ENCODE data around the gene USP2.
A peak's percentile ranks its signal among the peaks of the same experiment; 100 is the strongest.

Gene USP2

DNA sequence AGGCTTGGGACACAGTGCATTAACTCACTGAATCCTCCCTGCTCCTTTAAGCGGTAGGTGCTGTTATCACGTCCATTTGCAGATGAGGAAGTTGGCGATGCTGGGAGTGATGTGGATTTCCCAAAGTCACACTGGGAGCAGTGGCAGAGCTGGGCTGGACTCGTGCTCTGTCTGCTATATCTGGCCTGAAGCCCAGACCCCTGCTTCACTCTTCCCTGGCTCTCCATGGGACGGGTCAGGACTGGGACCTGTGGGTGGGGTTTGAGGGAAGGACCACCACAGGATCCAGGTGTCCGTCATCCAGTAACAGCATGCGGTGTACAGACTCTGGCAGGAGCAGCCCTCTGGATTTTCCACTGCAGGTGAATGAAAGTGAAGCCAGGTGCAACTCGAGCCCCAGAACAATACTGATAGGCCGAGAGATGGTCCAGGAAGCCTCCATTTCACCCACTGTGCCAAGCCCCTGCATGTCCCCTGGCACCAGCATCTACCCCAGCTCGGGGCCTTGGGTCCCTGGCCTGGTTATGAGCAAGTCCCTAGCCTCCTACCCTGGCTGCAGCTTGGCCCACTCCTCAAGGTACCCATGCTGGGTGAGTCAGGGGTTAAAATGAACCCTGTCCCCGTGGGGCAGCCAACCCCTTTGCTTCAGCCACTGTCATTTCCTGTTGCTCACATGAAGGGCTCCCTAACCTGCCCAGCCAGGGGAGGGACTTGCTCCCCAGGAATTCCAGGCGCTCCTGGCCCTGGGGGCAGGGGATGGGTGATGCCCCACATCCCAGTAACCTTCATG, 4.2 kb downstream of the USP2 start:
- H3K27ac Mint-ChIP-seq: no peak overlapping the region
- H3K27me3 Mint-ChIP-seq: peaks cover 41% of the 10 kb centered on the region
- H3K36me3 Mint-ChIP-seq: no peaks in the 10 kb centered on the region
- DNase-seq: no peak
- no peaks in the 10 kb centered on the region for H3K9me3 Mint-ChIP-seq
- no peak overlapping the region for H3K4me3 Mint-ChIP-seq
- CTCF ChIA-PET: interaction anchor here (1.4 to 17.7 kb wide), 5 partner anchors 9 to 39 kb away, joined by 4 to 184 read pairs (median 5); no protein-coding TSS in a partner anchor
- H3K4me1 Mint-ChIP-seq: peaks cover 17% of the 10 kb centered on the region

- Mint-ChIP-seq H3K9me3 (no peaks in the 10 kb centered on the region), H3K27ac (no peak overlapping the region)
- CTCF ChIA-PET: interaction anchor here (1.2 to 17.7 kb wide), 8 partner anchors 8 to 38 kb away, joined by 3 to 184 read pairs (median 4); no protein-coding TSS in a partner anchor
Measured at GRCh38 chr11:119376197-119376847, 5.2 kb downstream of the USP2 start.

GRCh38 chr11:119375337-119376196, 5.9 kb downstream of the USP2 start:
- Mint-ChIP-seq H3K36me3 (no peaks in the 10 kb centered on the region), H3K9me3 (no peaks in the 10 kb centered on the region), H3K4me1 (peaks cover 10% of the 10 kb centered on the region), H3K27me3 (peaks cover 36% of the 10 kb centered on the region), H3K4me3 (no peak overlapping the region), H3K27ac (no peak overlapping the region)
- CTCF ChIA-PET: interaction anchor here (0.7 to 17.7 kb wide), 14 partner anchors 8 to 99 kb away, joined by 3 to 184 read pairs (median 4); no protein-coding TSS in a partner anchor
- no peak for DNase-seq

More at GRCh38 chr11:119376197-119376847, 5.2 kb downstream of the USP2 start:
- DNase-seq: no peak
- peaks cover 36% of the 10 kb centered on the region for H3K27me3 Mint-ChIP-seq
- peaks cover 17% of the 10 kb centered on the region for H3K4me1 Mint-ChIP-seq
- no peaks in the 10 kb centered on the region for H3K36me3 Mint-ChIP-seq
- H3K4me3 Mint-ChIP-seq: no peak overlapping the region

DNA sequence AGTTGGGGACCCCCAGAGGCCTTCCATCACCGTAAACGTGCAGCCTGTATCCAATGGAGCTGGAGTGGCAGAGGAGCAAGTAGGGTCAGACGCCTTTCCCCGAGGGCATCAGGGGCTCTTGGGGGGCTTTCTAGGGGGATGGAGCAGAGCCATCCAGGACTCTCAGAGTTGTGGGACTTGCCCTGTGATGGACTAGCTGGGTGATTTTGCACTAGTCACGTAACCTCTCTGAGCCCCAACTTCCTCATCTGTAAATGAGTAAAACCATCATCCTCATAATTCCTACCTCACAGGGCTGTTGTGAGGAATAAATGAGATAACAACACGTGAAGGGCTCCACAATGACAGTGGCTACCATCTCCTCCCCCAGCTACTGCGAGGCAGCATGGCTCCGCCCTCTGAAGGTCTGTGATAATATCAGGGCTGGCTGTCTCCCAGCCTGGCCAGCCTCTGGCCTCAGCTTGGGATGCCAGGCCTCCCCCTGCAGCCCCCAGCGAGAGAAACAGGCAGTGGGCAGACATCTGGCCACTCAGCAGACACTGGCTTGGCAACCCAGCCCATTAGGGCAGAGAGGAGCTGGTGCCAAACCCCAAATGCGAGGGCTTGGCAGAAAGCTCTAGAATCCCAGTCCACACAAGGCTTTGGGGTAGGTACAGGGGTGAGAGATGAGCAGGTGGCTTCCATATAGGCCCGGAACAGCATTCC, 6.7 kb downstream of the USP2 start:
- no peak overlapping the region for H3K27ac Mint-ChIP-seq
- CTCF ChIA-PET: interaction anchor here (1.2 to 17.7 kb wide), 9 partner anchors 9 to 96 kb away, joined by 3 to 184 read pairs (median 6); no protein-coding TSS in a partner anchor
- H3K27me3 Mint-ChIP-seq: peaks cover 37% of the 10 kb centered on the region
- H3K9me3 Mint-ChIP-seq: no peaks in the 10 kb centered on the region
- no peak for DNase-seq
- H3K4me1 Mint-ChIP-seq: peaks cover 9% of the 10 kb centered on the region
- no peaks in the 10 kb centered on the region for H3K36me3 Mint-ChIP-seq
- H3K4me3 Mint-ChIP-seq: no peak overlapping the region

DNA sequence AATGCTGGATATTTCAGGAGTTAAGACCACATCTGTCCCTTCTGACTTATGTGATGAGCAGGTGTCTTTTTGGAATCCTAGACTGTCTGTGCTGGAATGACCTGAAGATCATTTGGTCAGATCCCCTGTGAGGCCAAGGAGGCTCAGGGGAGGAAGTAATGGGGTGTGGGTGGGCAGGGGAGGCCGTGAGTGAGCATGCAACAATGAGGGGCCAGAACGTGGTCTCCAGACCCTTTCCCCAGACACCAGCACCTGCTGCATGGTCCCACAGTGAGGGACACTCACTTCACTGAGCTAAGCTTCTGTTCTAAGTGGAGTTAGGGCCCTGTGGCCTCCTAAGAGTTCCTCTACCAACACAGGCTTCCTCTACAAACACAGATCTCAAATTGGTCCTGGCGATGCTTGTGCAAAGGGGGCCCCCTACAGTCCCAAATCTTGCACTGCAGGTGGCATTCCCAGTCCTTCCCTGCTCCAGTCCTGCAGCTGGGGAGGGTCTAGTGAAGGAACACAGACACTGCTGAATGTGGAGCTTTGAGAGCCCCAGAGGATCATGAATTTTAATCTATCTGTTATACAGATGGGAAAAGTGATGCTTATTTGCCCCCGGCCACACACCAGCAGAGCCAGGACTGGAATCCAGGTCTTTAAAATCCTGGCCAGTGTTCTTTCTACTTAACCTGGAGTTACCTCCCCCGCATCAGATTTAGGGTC, 7.4 kb downstream of the USP2 start:
- H3K9me3 Mint-ChIP-seq: no peaks in the 10 kb centered on the region
- peaks cover 37% of the 10 kb centered on the region for H3K27me3 Mint-ChIP-seq
- no peaks in the 10 kb centered on the region for H3K36me3 Mint-ChIP-seq
- CTCF ChIA-PET: interaction anchor here (1.2 to 17.7 kb wide), 10 partner anchors 9 to 97 kb away, joined by 3 to 184 read pairs (median 7); no protein-coding TSS in a partner anchor
- no peak overlapping the region for H3K4me3 Mint-ChIP-seq
- peak; percentile 63 for DNase-seq
- H3K4me1 Mint-ChIP-seq: peaks cover 9% of the 10 kb centered on the region
- no peak overlapping the region for H3K27ac Mint-ChIP-seq

DNA sequence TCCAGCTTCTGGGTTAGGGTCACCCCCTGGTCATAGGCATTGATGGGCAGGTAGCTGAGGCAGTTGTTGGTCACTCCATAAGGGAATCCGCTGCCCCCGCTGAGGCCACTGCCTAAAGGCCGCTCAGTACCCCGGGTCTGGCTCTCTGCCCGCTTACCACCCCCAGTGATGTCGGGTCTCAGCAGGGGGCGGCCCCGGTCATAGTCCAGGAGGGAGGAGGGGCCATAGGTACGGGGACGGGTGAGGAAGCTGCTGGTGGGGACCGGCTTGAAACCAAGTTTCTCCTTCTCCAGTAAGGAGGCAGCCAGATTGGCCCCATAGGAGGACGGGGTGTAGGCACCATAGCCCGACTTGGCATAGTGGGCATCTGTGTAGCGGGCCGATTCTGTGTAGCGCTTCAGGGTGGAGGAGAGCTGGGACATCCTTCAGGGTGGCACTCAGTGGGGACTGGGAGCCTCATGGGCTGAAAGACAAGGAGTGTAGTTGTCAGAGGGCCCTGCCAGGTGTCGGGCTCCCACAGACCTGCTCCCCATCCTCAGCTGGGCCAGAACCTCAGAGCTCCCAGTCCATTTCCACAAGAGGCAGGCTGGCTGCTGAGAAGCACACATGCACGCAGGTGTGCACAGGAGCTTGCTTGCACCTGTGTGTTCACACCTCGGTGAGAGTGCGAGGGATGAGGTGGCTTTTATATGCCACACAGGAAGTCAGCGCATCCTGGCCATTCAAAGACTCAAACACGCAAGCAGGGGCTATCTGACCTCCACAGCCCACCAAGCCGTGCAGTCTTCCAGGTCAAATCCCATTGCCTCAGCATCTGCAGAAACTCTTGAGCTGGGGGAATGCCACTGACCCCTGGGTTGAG, 8.2 kb downstream of the USP2 start:
- no peaks in the 10 kb centered on the region for H3K36me3 Mint-ChIP-seq
- no peak overlapping the region for H3K27ac Mint-ChIP-seq
- peaks cover 9% of the 10 kb centered on the region for H3K4me1 Mint-ChIP-seq
- CTCF ChIA-PET: interaction anchor here (0.6 to 17.7 kb wide), 10 partner anchors 9 to 995 kb away, joined by 3 to 184 read pairs (median 7); no protein-coding TSS in a partner anchor
- no peak overlapping the region for H3K4me3 Mint-ChIP-seq
- peaks cover 37% of the 10 kb centered on the region for H3K27me3 Mint-ChIP-seq
- H3K9me3 Mint-ChIP-seq: no peaks in the 10 kb centered on the region
- no peak for DNase-seq

GRCh38 chr11:119372260-119373058, 9.0 kb downstream of the USP2 start:
- peaks cover 9% of the 10 kb centered on the region for H3K4me1 Mint-ChIP-seq
- no peak for DNase-seq
- H3K27ac Mint-ChIP-seq: no peak overlapping the region
- no peaks in the 10 kb centered on the region for H3K9me3 Mint-ChIP-seq
- H3K27me3 Mint-ChIP-seq: peaks cover 43% of the 10 kb centered on the region
- H3K36me3 Mint-ChIP-seq: no peaks in the 10 kb centered on the region
- no peak overlapping the region for H3K4me3 Mint-ChIP-seq
- CTCF ChIA-PET: interaction anchor here (1.0 to 17.7 kb wide), 8 partner anchors 8 to 102 kb away, joined by 3 to 184 read pairs (median 8); no protein-coding TSS in a partner anchor

GRCh38 chr11:119371778-119372182, 9.7 kb downstream of the USP2 start:
- Mint-ChIP-seq H3K4me1 (peaks cover 9% of the 10 kb centered on the region), H3K27ac (no peak overlapping the region), H3K4me3 (no peak overlapping the region), H3K9me3 (no peaks in the 10 kb centered on the region), H3K36me3 (no peaks in the 10 kb centered on the region), H3K27me3 (peaks cover 50% of the 10 kb centered on the region)
- CTCF ChIA-PET: interaction anchor here (1.5 to 17.7 kb wide), 3 partner anchors 10 to 15 kb away, joined by 6 to 184 read pairs (median 8); partner anchors contain the start of gene USP2
- no peak for DNase-seq

DNA sequence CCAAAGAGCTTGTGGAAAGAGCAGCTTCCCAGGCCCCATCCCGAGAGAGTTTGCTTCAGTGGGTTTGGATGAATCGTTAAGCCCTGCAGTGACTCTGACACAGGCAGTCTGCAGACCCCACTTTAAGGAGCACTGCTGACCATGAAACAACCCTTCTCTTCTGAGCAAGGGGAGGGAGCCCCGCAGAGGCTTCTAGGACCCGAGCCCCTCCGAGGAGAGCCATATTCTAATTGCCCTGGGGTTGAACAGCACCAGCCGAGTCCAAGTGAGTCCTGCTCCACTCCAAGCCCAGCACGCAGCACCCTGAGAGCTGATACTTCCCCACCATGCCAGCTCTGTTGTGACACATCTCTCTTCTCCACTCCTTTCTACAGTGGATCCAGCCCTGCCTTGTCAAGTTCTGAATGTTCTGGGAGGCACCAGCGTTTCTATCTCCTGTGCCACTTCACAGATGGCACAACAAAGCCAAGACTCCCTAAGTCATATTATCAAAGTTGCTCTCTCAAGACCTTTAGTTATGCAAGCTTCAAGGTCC, 10.4 kb downstream of the USP2 start:
- peaks cover 9% of the 10 kb centered on the region for H3K4me1 Mint-ChIP-seq
- H3K4me3 Mint-ChIP-seq: no peak overlapping the region
- no peak for DNase-seq
- no peaks in the 10 kb centered on the region for H3K9me3 Mint-ChIP-seq
- peaks cover 51% of the 10 kb centered on the region for H3K27me3 Mint-ChIP-seq
- H3K36me3 Mint-ChIP-seq: no peaks in the 10 kb centered on the region
- no peak overlapping the region for H3K27ac Mint-ChIP-seq
- CTCF ChIA-PET: interaction anchor here (0.5 to 17.7 kb wide), 5 partner anchors 9 to 173 kb away, joined by 3 to 184 read pairs (median 6); partner anchors contain the start of gene USP2

DNA sequence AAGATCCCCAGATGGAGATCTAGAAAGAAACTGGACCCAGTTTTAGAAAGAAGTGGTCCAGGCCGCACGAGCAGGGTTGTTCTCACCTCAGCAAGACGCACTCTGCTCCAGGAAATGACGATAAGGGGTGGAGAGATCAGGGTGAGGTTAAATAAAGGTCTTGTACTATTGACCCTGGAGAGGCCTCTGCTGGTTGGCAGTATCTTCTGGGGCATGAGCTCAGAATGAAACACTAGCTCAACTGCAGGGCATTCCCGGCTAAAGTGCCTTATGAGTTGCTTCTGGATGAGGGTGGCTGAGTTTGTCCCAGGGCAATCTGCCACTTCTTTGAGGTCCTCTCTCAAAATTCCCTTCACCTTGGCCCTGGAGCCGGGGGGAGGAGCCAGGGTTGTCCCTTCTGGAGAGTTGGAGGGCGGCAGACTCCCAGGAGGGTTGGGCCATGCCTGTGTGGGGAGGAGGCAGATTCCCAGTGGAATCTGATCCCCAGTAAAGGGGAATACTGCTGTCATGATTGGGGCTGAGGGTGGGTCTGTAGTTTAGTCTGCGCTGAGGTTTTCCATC, 10.9 kb downstream of the USP2 start:
- no peak overlapping the region for H3K4me3 Mint-ChIP-seq
- H3K36me3 Mint-ChIP-seq: no peaks in the 10 kb centered on the region
- H3K4me1 Mint-ChIP-seq: peaks cover 9% of the 10 kb centered on the region
- no peaks in the 10 kb centered on the region for H3K9me3 Mint-ChIP-seq
- H3K27me3 Mint-ChIP-seq: peaks cover 51% of the 10 kb centered on the region
- H3K27ac Mint-ChIP-seq: no peak overlapping the region
- CTCF ChIA-PET: interaction anchor here (0.5 to 17.7 kb wide), 6 partner anchors 8 to 173 kb away, joined by 3 to 184 read pairs (median 6); partner anchors contain the start of gene USP2
- no peak for DNase-seq

Data from activated naive CD4-positive, alpha-beta T cell treated with anti-CD3 and anti-CD28 coated beads, Interleukin-2, amount 10 ng/mL, durations not matched to agents 7 days and 5 days (primary cell).